BJ (cell line): ENCODE results near the gene UBE2D2. TPM values are rescaled to one million over a fixed set of nuclear protein-coding genes. Genes with fewer than 3 reads are reported as not detected.

Source experiments
- CTCF ChIA-PET: fragments of 350-600 bp; formaldehyde crosslinking; extraction: SDS; loops from one replicate; lab custom pipeline; 2021; ENCODE audit warnings: antibody characterized with exemption, inconsistent platforms; lab: Yijun Ruan, JAX
- POLR2A ChIA-PET: fragments of 300-600 bp; sonication (Branson Sonifier 250); formaldehyde crosslinking; extraction: SDS; loops from one replicate; lab custom pipeline; 2021; ENCODE audit warnings: antibody characterized with exemption; lab: Charles Lee
- DNase-seq: peaks from one replicate; pipeline ENCODE4 v3.0.0-alpha.2; 2011; ENCODE audit warnings: low read depth
- H3K27me3 ChIP-seq: 2 replicates; pipeline ENCODE4 v1.6.0; 2011; ENCODE audit warnings: low read length; ENCODE audit not compliant: control insufficient read depth, insufficient read depth
- H3K36me3 ChIP-seq: 2 replicates; pipeline ENCODE4 v1.5.1; 2011; ENCODE audit warnings: low read length; ENCODE audit not compliant: control insufficient read depth, insufficient read depth
- H3K4me3 ChIP-seq: 2 replicates; pipeline ENCODE4 v1.5.1; 2011; ENCODE audit warnings: low read depth, mild to moderate bottlenecking, control low read depth, low read length
- polyA plus RNA-seq: library from polyadenylated mRNA; depleted of rRNA; stranded (reverse); fragments of >200 nt; gene quantifications from 2 replicates; pipeline ENCODE4 v1.2.3, GENCODE V29; 2011
- TF ChIP-seq, protein P1 (sequence below): IDR thresholded peaks from 2 replicates; pipeline ENCODE4 v1.5.1; 2011; ENCODE audit warnings: low read depth, mild to moderate bottlenecking, control low read depth, inconsistent platforms, low read length, moderate library complexity; ENCODE audit not compliant: insufficient read depth

UBE2D2 gene
- polyA plus RNA-seq, 1 experiment: 18.2 TPM

DNA sequence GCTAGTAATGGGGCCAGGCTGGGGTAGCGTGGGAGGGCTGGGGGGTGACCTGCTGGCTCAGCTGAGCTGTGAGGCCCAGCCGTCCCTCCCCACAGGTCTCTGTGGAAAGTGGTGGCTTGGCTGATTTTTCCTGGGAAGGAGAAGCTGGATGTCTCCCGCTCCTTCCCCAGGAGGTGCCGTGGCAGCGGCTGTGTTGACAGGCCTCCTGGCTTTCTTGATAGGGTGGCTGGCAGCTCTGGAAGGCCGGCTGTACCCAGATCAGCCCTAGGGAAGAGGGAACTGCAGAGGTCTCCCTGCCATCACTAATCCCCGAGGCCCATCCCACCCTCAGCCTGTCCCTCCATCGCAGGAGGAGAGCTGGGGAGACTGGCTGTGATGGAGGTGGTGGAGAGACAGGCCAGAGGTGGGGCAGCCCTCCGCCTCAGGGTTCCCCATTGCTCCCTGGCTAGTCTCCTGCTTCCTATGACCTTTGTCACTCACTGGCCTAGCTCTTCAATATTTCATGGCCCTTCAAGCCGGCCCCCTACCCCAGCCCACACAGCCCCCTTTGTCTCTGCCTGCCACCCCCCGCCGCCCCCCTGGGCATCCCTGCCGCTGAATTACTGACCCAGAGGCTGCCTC lies 93.8 kb downstream of the UBE2D2 start:
- POLR2A ChIA-PET: interaction anchor here (0.5 to 0.9 kb wide), 2 partner anchors 19 to 155 kb away, joined by 3 to 18 read pairs; no protein-coding TSS in a partner anchor
- DNase-seq: no peak

GRCh38 chr5:139655727-139656271 lies 94.7 kb downstream of the UBE2D2 start:
- no peak overlapping the region for H3K4me3 ChIP-seq
- TF ChIP-seq, protein P1, sequence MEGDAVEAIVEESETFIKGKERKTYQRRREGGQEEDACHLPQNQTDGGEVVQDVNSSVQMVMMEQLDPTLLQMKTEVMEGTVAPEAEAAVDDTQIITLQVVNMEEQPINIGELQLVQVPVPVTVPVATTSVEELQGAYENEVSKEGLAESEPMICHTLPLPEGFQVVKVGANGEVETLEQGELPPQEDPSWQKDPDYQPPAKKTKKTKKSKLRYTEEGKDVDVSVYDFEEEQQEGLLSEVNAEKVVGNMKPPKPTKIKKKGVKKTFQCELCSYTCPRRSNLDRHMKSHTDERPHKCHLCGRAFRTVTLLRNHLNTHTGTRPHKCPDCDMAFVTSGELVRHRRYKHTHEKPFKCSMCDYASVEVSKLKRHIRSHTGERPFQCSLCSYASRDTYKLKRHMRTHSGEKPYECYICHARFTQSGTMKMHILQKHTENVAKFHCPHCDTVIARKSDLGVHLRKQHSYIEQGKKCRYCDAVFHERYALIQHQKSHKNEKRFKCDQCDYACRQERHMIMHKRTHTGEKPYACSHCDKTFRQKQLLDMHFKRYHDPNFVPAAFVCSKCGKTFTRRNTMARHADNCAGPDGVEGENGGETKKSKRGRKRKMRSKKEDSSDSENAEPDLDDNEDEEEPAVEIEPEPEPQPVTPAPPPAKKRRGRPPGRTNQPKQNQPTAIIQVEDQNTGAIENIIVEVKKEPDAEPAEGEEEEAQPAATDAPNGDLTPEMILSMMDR: no peak
- H3K36me3 ChIP-seq: no peaks in the 10 kb centered on the region
- CTCF ChIA-PET: interaction anchor here (0.6 to 8.9 kb wide), 6 partner anchors 10 to 533 kb away, joined by 3 to 137 read pairs (median 4); no protein-coding TSS in a partner anchor
- POLR2A ChIA-PET: no interaction called here
- DNase-seq: no peak
- H3K27me3 ChIP-seq: no peaks in the 10 kb centered on the region

More for the DNA sequence above, 93.8 kb downstream of the UBE2D2 start:
- CTCF ChIA-PET: interaction anchor here (1.0 to 8.9 kb wide), 6 partner anchors 10 to 533 kb away, joined by 3 to 137 read pairs (median 4); no protein-coding TSS in a partner anchor
- H3K4me3 ChIP-seq: no peak overlapping the region
- H3K27me3 ChIP-seq: no peaks in the 10 kb centered on the region
- no peaks in the 10 kb centered on the region for H3K36me3 ChIP-seq
- TF ChIP-seq, protein P1: no peak

DNA sequence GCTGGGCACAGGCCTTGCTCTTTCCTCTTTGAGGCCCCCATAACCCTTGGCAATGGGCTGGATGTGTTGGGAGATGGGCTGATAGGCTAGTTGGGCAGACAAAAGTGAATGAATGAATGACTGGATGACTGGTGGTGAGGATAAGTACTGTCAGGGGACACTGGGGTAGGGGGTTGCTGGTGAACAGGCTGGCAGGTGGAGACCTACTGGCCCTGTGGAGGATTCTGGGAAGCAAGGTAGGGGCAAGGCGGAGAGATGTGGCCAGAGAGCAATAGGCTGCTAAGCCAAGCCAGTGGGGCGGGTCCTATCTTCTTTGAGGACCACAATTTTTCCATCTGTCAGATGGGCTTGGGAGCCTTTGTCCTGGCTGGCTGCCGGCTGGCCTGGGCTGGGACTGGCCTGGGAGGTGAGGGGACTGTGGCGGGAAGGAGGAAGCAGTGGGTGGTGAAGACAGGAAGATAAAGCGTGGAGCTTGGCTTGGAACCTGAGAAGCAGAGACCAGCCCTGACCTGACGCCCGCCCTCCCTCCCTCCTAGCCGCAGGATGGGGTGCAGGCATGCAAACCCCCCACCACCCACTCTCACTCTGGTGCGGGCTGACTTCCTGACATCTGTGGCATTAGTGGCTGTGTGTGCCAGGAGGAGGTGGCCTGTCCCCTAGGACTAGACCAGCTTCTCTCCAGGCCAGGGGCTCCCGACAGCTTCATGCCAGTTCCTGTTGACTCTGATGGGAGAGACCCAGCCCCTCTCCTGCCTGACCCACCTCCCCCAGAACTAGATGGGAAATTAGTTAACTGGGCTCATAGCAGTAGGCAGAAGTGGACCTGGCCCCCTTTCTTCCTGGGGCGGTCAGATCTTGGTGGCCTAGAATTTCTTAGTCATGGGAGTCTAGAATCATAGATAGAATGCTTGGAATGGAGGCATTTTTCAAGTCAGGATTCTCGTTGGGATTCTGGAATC lies 96.5 kb downstream of the UBE2D2 start:
- DNase-seq: no peak
- ChIA-PET POLR2A (no interaction called here), CTCF (interaction anchor here (0.7 to 3.1 kb wide), 5 partner anchors 22 to 108 kb away, joined by 3 to 14 read pairs (median 4); no protein-coding TSS in a partner anchor)
- no peaks in the 10 kb centered on the region; the same call in none of the 2 replicates for H3K36me3 ChIP-seq
- H3K27me3 ChIP-seq: no peaks in the 10 kb centered on the region
- no peak overlapping the region for H3K4me3 ChIP-seq
- TF ChIP-seq, protein P1: no peak

- Histone ChIP-seq H3K36me3 (no peaks in the 10 kb centered on the region; the same call in none of the 2 replicates), H3K27me3 (no peaks in the 10 kb centered on the region), H3K4me3 (no peak overlapping the region)
- TF ChIP-seq, protein P1: no peak
- CTCF ChIA-PET: interaction anchor here (1.0 to 3.1 kb wide), 6 partner anchors 11 to 107 kb away, joined by 3 to 14 read pairs (median 5); no protein-coding TSS in a partner anchor
- no peak for DNase-seq
- POLR2A ChIA-PET: no interaction called here
Observed at GRCh38 chr5:139658501-139658927, 97.4 kb downstream of the UBE2D2 start.
